Ishikawa (cell line): ENCODE results near the gene BMPR1B.

Experiments used
- CEBPB ChIP-seq: IDR thresholded peaks from 2 replicates; pipeline ENCODE4 v1.6.1; 2012
- CREB1 ChIP-seq: IDR thresholded peaks from 2 replicates; pipeline ENCODE4 v1.6.1; 2012; ENCODE audit warnings: low read depth
- EGR1 ChIP-seq: IDR thresholded peaks from 2 replicates; pipeline ENCODE4 v1.6.1; 2012
- EP300 ChIP-seq: IDR thresholded peaks from 2 replicates; pipeline ENCODE4 v1.6.1; 2012; ENCODE audit warnings: borderline replicate concordance
- MAX ChIP-seq: IDR thresholded peaks from 2 replicates; pipeline ENCODE4 v1.6.1; 2012
- NFIC ChIP-seq: IDR thresholded peaks from 2 replicates; pipeline ENCODE4 v1.6.1; 2012
- RAD21 ChIP-seq: IDR thresholded peaks from 2 replicates; pipeline ENCODE4 v1.6.1; 2012; ENCODE audit warnings: low read depth
- REST ChIP-seq: IDR thresholded peaks from 2 replicates; pipeline ENCODE4 v1.6.1; 2012; ENCODE audit warnings: low read depth, mild to moderate bottlenecking
- TAF1 ChIP-seq: IDR thresholded peaks from 2 replicates; pipeline ENCODE4 v1.6.1; 2012; ENCODE audit warnings: low read depth, mild to moderate bottlenecking
- TCF12 ChIP-seq: IDR thresholded peaks from 2 replicates; pipeline ENCODE4 v1.6.1; 2012; ENCODE audit warnings: low read depth
- TEAD4 ChIP-seq: IDR thresholded peaks from 2 replicates; pipeline ENCODE4 v1.6.1; 2012
- USF1 ChIP-seq: IDR thresholded peaks from 2 replicates; pipeline ENCODE4 v1.6.1; 2012
- ZBTB7A ChIP-seq: IDR thresholded peaks from 2 replicates; pipeline ENCODE4 v1.6.1; 2012; ENCODE audit warnings: low read depth

GRCh38 chr4:95102162-95102790 is 344.5 kb downstream of the BMPR1B start:
- TF ChIP-seq EGR1 (no peak), ZBTB7A (no peak), MAX (no peak), EP300 (no peak), CEBPB (no peak), TCF12 (no peak), TAF1 (no peak), REST (no peak), RAD21 (no peak), NFIC (no peak), USF1 (no peak), CREB1 (no peak), TEAD4 (no peak)
